ENCODE data around the gene IGF1R.

GRCh38 chr15:98651581-98652220 is 3.4 kb downstream of the IGF1R start:
- TF ChIP-seq TEF (CRISPR knock-in tag; IDR thresholded peaks at IDR 0.05), result no peak
- no peak for TF ChIP-seq CTCF (CRISPR knock-in tag; IDR thresholded peaks at IDR 0.05)
- no peak for TF ChIP-seq RNF2 (conservative IDR thresholded peaks at IDR 0.05; ENCODE audit: low read depth)
- TF ChIP-seq KDM4B (CRISPR knock-in tag; IDR thresholded peaks at IDR 0.05), result no peak
- TF ChIP-seq ZNF549 (CRISPR knock-in tag; IDR thresholded peaks at IDR 0.05), result no peak
